Peyer's patch (tissue), 4 donors: Measurements from ENCODE around the gene PTCH1.

ENCODE experiments used
- CTCF ChIP-seq, 6 experiments: fragments of 450-650 bp in 4 of 6; fragments of 200-600 bp in 2 of 6; sonication (generic) in 1 of 6; IDR thresholded peaks; one replicate each; pipeline ENCODE4 v1.5.1; 2017 to 2019; ENCODE audit warnings: antibody characterized with exemption in 6 of 6, mild to moderate bottlenecking in 3 of 6, moderate library complexity in 1 of 6
- POLR2A ChIP-seq, 2 donors: fragments of 450-650 bp; IDR thresholded peaks; one replicate each; pipeline ENCODE4 v1.5.1; 2017; ENCODE audit warnings: antibody characterized with exemption in 2 of 2, mild to moderate bottlenecking in 2 of 2, moderate library complexity in 2 of 2

GRCh38 chr9:95440447-95440846, 76.3 kb downstream of the PTCH1 start:
- TF ChIP-seq CTCF (IDR thresholded peaks at IDR 0.05) (no peak), POLR2A (IDR thresholded peaks at IDR 0.05) (no peak)
